ENCODE measurements around the gene TOR1AIP2. TPM values are rescaled to one million over a fixed set of nuclear protein-coding genes. Genes with fewer than 3 reads are reported as not detected.

Gene TOR1AIP2
- total RNA-seq, 1 experiment from 2014 or later = 100 TPM

GRCh38 chr1:179823693-179824092 lies 53.9 kb downstream of the TOR1AIP2 start:
- BruUV-seq (replicated peaks) = no TSS peak
- ChIA-PET CTCF (interaction anchor here (1.6 kb wide), 1 partner anchor 14 kb away, joined by 4 read pairs; no protein-coding TSS in a partner anchor), POLR2A (ENCODE audit: low non-redundant PET) (no interaction called here)
- DNase-seq (ENCODE audit: low spot score) = no peak
- Histone ChIP-seq H3K9me3 (ENCODE audit: low read depth, low read length, poor library complexity, severe bottlenecking) (no peaks in the 10 kb centered on the region), H3K27me3 (replicated peaks; ENCODE audit: insufficient read depth, low read depth, low read length, poor library complexity) (no peaks in the 10 kb centered on the region), H3K4me1 (ENCODE audit: insufficient read depth, low read length, poor library complexity, severe bottlenecking) (no peaks in the 10 kb centered on the region), H3K36me3 (ENCODE audit: insufficient read depth, low read length, poor library complexity, severe bottlenecking) (no peaks in the 10 kb centered on the region), H3K4me3 (ENCODE audit: low read depth, low read length, poor library complexity, severe bottlenecking) (no peak overlapping the region), H3K27ac (ENCODE audit: low read depth, low read length, poor library complexity, severe bottlenecking) (no peak overlapping the region)
- intact Hi-C loops (cut with micrococcal nuclease; ENCODE audit: unreplicated experiment) = no loop called here
- no peak for TF ChIP-seq CTCF (conservative IDR thresholded peaks at IDR 0.05; ENCODE audit: low read depth, low read length)

GRCh38 chr1:179822065-179822464 lies 55.5 kb downstream of the TOR1AIP2 start:
- H3K27ac ChIP-seq (ENCODE audit: low read depth, low read length, poor library complexity, severe bottlenecking) = no peak overlapping the region
- CTCF ChIA-PET = interaction anchor here (1.6 kb wide), 1 partner anchor 12 kb away, joined by 4 read pairs; no protein-coding TSS in a partner anchor
- H3K4me3 ChIP-seq (ENCODE audit: low read depth, low read length, poor library complexity, severe bottlenecking) = no peak overlapping the region
- intact Hi-C loops (cut with micrococcal nuclease; ENCODE audit: unreplicated experiment) = no loop called here
- no peaks in the 10 kb centered on the region for H3K27me3 ChIP-seq (replicated peaks; ENCODE audit: insufficient read depth, low read depth, low read length, poor library complexity)
- no peaks in the 10 kb centered on the region for H3K36me3 ChIP-seq (ENCODE audit: insufficient read depth, low read length, poor library complexity, severe bottlenecking)
- no peaks in the 10 kb centered on the region for H3K9me3 ChIP-seq (ENCODE audit: low read depth, low read length, poor library complexity, severe bottlenecking)
- POLR2A ChIA-PET (ENCODE audit: low non-redundant PET) = no interaction called here
- no peak for DNase-seq (ENCODE audit: low spot score)
- no TSS peak for BruUV-seq (replicated peaks)
- no peaks in the 10 kb centered on the region for H3K4me1 ChIP-seq (ENCODE audit: insufficient read depth, low read length, poor library complexity, severe bottlenecking)
- no peak for TF ChIP-seq CTCF (conservative IDR thresholded peaks at IDR 0.05; ENCODE audit: low read depth, low read length)
- TF ChIP-seq EZH2 (IDR thresholded peaks at IDR 0.05; ENCODE audit: borderline replicate concordance, low read depth, low read length, poor library complexity, severe bottlenecking) = no peak

GRCh38 chr1:179821524-179821923 lies 56.1 kb downstream of the TOR1AIP2 start:
- no peak for DNase-seq (ENCODE audit: low spot score)
- H3K4me1 ChIP-seq (ENCODE audit: insufficient read depth, low read length, poor library complexity, severe bottlenecking) = no peaks in the 10 kb centered on the region
- no peak overlapping the region for H3K4me3 ChIP-seq (ENCODE audit: low read depth, low read length, poor library complexity, severe bottlenecking)
- no TSS peak for BruUV-seq (replicated peaks)
- H3K36me3 ChIP-seq (ENCODE audit: insufficient read depth, low read length, poor library complexity, severe bottlenecking) = no peaks in the 10 kb centered on the region
- no peak overlapping the region for H3K27ac ChIP-seq (ENCODE audit: low read depth, low read length, poor library complexity, severe bottlenecking)
- CTCF ChIA-PET = no interaction called here
- intact Hi-C loops (cut with micrococcal nuclease; ENCODE audit: unreplicated experiment) = no loop called here
- H3K9me3 ChIP-seq (ENCODE audit: low read depth, low read length, poor library complexity, severe bottlenecking) = no peaks in the 10 kb centered on the region
- TF ChIP-seq CTCF (conservative IDR thresholded peaks at IDR 0.05; ENCODE audit: low read depth, low read length) (no peak), EZH2 (IDR thresholded peaks at IDR 0.05; ENCODE audit: borderline replicate concordance, low read depth, low read length, poor library complexity, severe bottlenecking) (no peak)
- POLR2A ChIA-PET (ENCODE audit: low non-redundant PET) = no interaction called here
- H3K27me3 ChIP-seq (replicated peaks; ENCODE audit: insufficient read depth, low read depth, low read length, poor library complexity) = no peaks in the 10 kb centered on the region

All from A673 (cell line).